ENCODE measurements around the gene ACBD5. TPM values are rescaled to one million over a fixed set of nuclear protein-coding genes. Genes with fewer than 3 reads are reported as not detected.

Gene ACBD5
- total RNA-seq, 6 donors from 2014 or later: 13.3 to 34.2 (median 22.4) TPM

DNA sequence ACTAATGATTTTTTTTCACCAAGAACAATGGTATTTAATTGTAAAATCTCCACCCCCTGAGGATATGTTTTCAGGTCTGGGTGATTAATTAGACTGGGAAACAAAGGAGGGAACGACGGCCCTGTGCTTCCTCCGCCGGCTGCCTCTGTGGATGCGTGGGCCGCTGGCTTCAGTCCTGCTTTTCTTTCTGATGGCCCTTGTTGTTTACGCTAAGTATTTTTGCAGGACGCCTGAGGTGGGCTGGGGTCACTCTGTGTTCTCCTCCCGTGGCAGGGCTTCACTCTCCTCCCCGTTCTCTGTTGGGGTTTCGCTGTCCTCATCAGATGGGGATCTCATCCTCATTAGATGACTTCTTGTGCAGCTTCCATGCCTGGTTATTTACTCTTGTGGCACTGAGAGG lies 5.2 kb upstream of the ACBD5 start:
- DNase-seq: peak in 1 of 2 donors; percentile 46
- Histone ChIP-seq H3K36me3 (no peaks in the 10 kb centered on the region), H3K4me3 (no peak overlapping the region), H3K27me3 (no peaks in the 10 kb centered on the region), H3K27ac (no peak overlapping the region), H3K9me3 (no peaks in the 10 kb centered on the region), H3K4me1 (peaks cover 3 to 13% (median 6%) of the 10 kb centered on the region in 4 donors)
- TF ChIP-seq POLR2AphosphoS5 (IDR thresholded peaks at IDR 0.05) (no peak), EP300 (IDR thresholded peaks at IDR 0.05) (no peak), CTCF (IDR thresholded peaks at IDR 0.05) (no peak), POLR2A (IDR thresholded peaks at IDR 0.05) (no peak)
- 54 to 57% methylated on average over 10 to 11 of the region's 11 CpGs for WGBS, 2 donors
- ATAC-seq (ENCODE audit: low FRiP score in 2 of 2): no peak

GRCh38 chr10:27244976-27245375 lies 4.4 kb upstream of the ACBD5 start:
- no peaks in the 10 kb centered on the region for H3K9me3 ChIP-seq
- H3K27me3 ChIP-seq: no peaks in the 10 kb centered on the region
- peaks cover 3 to 13% (median 6%) of the 10 kb centered on the region in 4 donors for H3K4me1 ChIP-seq
- no peak for TF ChIP-seq CTCF (IDR thresholded peaks at IDR 0.05)
- TF ChIP-seq EP300 (IDR thresholded peaks at IDR 0.05): no peak
- no peak for TF ChIP-seq POLR2AphosphoS5 (IDR thresholded peaks at IDR 0.05)
- TF ChIP-seq POLR2A (IDR thresholded peaks at IDR 0.05): no peak
- no peaks in the 10 kb centered on the region for H3K36me3 ChIP-seq
- ATAC-seq (ENCODE audit: low FRiP score in 2 of 2): no peak
- H3K27ac ChIP-seq: no peak overlapping the region
- DNase-seq: no peak
- 47 to 93% methylated on average over 1 of the region's 1 CpG for WGBS, 2 donors
- no peak overlapping the region for H3K4me3 ChIP-seq

DNA sequence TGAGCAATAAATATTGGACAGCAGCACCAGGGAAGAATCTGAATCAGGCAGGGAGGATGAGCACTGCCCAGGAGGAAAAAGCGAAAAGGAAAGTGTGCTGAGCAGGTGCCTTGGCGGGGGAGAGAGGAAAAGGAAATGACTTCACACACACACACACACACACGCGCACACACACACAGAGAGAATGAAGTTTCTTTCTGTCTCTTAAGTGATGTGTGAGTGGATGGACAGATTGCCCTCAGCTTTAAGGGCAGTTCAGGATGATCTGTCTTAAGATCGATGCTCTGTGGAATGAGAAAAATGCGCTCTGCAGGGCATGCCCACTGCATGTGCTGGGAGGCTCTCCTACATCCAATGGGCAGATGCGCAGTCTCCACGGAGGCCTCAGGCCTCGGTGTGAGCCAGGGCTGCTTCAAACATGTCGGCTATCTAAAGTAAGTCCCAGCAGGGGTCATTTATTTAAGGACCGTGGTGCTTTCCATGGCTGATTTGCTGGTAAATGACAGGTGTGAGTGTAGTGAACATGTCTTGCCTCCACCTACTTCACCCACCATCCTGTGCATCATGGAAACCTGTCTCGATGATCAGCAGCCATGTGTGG lies 2.5 kb upstream of the ACBD5 start:
- ATAC-seq (ENCODE audit: low FRiP score in 2 of 2) (peak; percentile 76 to 88), DNase-seq (peak; percentile 50 to 58)
- Histone ChIP-seq H3K4me1 (peaks cover 11 to 28% (median 19%) of the 10 kb centered on the region in 4 donors), H3K27ac (peak overlapping the region; percentile 97 to 99 (median 98)), H3K9me3 (no peaks in the 10 kb centered on the region), H3K36me3 (no peaks in the 10 kb centered on the region), H3K4me3 (peak overlapping the region; percentile 11 to 87 (median 78)), H3K27me3 (no peaks in the 10 kb centered on the region)
- WGBS, 2 donors: 13 to 22% methylated on average over 11 to 12 of the region's 12 CpGs
- no peak for TF ChIP-seq CTCF (IDR thresholded peaks at IDR 0.05)
- peak in 2 of 4 donors; percentile 42 to 64 for TF ChIP-seq POLR2A (IDR thresholded peaks at IDR 0.05)
- peak; percentile 24 to 70 for TF ChIP-seq POLR2AphosphoS5 (IDR thresholded peaks at IDR 0.05)

DNA sequence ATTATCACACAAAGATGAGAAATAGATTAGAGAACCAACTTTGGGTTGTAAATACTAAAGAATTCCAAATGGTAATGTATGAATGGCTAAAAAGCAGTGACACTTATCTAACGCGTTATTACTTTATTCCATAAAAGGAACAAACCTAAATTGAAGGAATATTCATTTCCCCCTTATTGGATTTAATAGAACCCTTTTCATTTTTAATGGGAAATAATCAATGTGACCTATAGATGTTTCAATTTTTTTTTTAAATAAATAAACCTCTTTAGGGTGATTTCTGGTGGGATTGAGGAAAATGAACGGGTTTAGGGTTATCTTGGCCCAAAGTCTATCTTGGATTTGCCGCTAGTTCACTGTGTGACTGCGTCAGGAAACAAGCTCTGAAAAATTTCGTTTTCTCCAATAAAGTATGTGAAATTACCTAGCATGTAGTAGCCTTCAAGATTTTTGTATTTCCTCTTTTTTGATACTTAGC lies 1.9 kb upstream of the ACBD5 start:
- no peaks in the 10 kb centered on the region for H3K9me3 ChIP-seq
- DNase-seq (no peak), ATAC-seq (ENCODE audit: low FRiP score in 2 of 2) (no peak)
- H3K4me3 ChIP-seq: peak overlapping the region; percentile 73 to 87 (median 78)
- 1% methylated on average over 6 of the region's 6 CpGs for WGBS, 2 donors
- no peaks in the 10 kb centered on the region for H3K27me3 ChIP-seq
- TF ChIP-seq POLR2AphosphoS5 (IDR thresholded peaks at IDR 0.05) (no peak), CTCF (IDR thresholded peaks at IDR 0.05) (no peak), POLR2A (IDR thresholded peaks at IDR 0.05) (no peak), EP300 (IDR thresholded peaks at IDR 0.05) (no peak)
- peak overlapping the region; percentile 97 to 99 (median 98) for H3K27ac ChIP-seq
- H3K36me3 ChIP-seq: no peaks in the 10 kb centered on the region
- H3K4me1 ChIP-seq: peaks cover 14 to 28% (median 21%) of the 10 kb centered on the region in 4 donors

Data from upper lobe of left lung (tissue), 6 donors.